GM08714 (cell line): Measurements from ENCODE around the gene SLC5A12.

Experiments
- H3K4me3 ChIP-seq: fragments of 200-500 bp; sonication (Bioruptor generic); 2 replicates; pipeline ENCODE4 v1.5.1; 2014; ENCODE audit warnings: mild to moderate bottlenecking, low read length, inconsistent platforms
- ZNF274 ChIP-seq: IDR thresholded peaks from 2 replicates; pipeline ENCODE4 v1.6.1; 2012; ENCODE audit warnings: mild to moderate bottlenecking, low read depth, low read length

Gene SLC5A12

GRCh38 chr11:26741036-26741435, 19.2 kb upstream of the SLC5A12 start:
- TF ChIP-seq ZNF274: no peak
- H3K4me3 ChIP-seq: no peak overlapping the region

DNA sequence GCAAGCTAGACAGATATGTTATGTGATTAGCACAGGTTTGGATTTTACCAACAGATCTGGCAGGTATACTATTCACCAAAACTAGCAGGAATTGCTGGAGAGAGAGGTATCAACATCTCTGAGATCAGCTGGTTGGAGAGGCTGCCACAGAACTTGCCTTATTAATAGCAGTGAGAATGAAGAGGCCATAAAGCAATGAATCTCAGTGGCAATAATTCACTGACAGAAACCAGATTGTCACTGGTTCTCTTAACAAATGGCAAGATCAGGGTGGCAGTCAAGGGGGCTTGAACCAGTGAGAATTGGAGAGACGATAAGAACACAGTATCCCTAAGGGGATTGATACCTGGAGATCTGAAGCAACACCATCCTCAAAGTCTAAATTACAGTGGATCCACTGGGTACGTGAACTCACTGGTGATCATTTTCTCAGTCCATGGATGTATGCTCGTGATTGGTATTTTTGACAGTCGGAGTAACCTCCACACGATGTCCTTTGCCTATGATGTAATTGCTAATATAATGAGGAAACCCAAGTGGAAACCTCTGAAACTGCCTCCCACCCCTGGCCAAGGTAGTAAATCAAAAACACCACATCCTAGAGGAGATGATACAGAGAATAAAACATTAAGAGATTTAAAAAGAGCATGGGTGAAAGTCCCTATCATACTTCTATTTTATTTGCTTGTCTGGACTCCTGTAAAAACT, 17.7 kb upstream of the SLC5A12 start:
- no peak overlapping the region for H3K4me3 ChIP-seq

GRCh38 chr11:26734691-26735090, 12.8 kb upstream of the SLC5A12 start:
- no peak overlapping the region for H3K4me3 ChIP-seq
- no peak for TF ChIP-seq ZNF274

More for the DNA sequence above, 17.7 kb upstream of the SLC5A12 start:
- no peak for TF ChIP-seq ZNF274

DNA sequence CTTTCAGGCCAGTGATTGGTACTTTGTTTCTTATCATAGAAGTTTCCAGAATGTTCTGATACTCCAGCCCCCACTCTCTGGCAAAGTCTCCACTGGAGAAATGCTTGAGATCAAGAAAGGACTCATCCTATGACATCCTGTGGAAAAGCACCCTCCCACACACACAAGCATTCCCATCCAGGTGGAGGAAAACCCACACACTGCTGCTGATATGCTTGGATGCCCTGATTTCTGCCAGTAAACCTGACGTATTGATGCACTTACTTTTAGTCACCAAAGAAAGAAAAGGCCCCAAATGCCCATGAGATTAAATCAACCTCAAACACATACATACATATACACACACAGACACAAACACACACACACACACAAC, 9.2 kb upstream of the SLC5A12 start:
- no peak overlapping the region for H3K4me3 ChIP-seq
- no peak for TF ChIP-seq ZNF274

GRCh38 chr11:26730414-26731083, 8.7 kb upstream of the SLC5A12 start:
- no peak overlapping the region for H3K4me3 ChIP-seq
- TF ChIP-seq ZNF274: no peak

DNA sequence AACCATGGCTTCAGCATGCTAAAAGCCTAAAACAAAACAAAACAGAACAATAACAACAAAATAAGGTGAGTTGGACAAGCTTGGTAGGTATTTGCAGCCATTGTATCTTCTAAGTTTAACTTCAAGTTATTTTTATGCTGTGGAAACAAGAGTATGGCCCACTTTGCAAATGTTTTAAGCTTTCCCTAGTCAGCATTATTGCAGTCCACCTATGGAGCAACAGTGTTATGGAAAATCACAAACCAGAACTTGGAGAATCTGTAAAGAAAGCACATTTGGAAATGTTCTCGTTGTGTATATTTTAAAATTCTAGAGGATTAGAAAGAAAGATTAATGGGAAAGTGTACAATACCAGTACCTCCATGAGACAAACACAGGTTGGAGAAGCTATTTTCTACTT, 7.4 kb upstream of the SLC5A12 start:
- no peak overlapping the region for H3K4me3 ChIP-seq
- TF ChIP-seq ZNF274: no peak

GRCh38 chr11:26726960-26727359, 5.1 kb upstream of the SLC5A12 start:
- TF ChIP-seq ZNF274: no peak
- H3K4me3 ChIP-seq: no peak overlapping the region

GRCh38 chr11:26719998-26720397, 1.9 kb downstream of the SLC5A12 start:
- no peak for TF ChIP-seq ZNF274
- H3K4me3 ChIP-seq: no peak overlapping the region

DNA sequence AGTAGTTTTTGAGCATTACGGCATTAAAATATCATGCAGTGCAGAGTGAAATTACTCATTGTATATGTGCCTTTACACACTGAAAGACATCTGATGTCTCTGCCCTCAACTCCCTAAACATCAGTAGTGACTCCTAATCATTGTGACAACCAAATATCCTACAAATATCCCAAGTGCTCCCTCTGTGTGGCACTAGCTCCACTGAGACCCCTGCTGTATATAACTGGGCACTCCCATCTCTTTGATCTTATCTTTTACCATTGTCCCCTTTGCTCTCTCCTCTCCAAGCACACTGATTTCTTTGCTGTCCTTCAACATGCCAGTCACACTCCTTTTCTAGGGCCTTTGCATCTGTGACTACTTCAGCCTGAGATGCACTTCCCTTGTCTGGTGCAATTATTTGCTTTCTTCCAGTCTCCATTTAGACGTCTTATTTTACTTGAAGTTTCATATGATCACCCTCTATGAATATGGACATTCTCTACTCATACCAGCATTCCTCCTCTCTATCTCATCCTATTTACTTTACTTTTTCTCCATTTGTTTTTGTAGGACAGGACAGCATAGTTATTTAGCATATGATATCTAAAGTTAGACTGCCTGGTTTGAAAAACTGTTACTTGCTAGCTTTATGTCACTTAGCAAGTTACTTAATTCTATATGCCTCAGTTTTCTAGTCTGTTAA, 2.4 kb downstream of the SLC5A12 start:
- TF ChIP-seq ZNF274: no peak
- H3K4me3 ChIP-seq: no peak overlapping the region

GRCh38 chr11:26717771-26718170, 4.1 kb downstream of the SLC5A12 start:
- TF ChIP-seq ZNF274: no peak
- no peak overlapping the region for H3K4me3 ChIP-seq

- no peak for TF ChIP-seq ZNF274
- H3K4me3 ChIP-seq: no peak overlapping the region
Observed at GRCh38 chr11:26715133-26715532, 6.7 kb downstream of the SLC5A12 start.

- no peak overlapping the region for H3K4me3 ChIP-seq
- TF ChIP-seq ZNF274: no peak
Observed at GRCh38 chr11:26712497-26712896, 9.4 kb downstream of the SLC5A12 start.

DNA sequence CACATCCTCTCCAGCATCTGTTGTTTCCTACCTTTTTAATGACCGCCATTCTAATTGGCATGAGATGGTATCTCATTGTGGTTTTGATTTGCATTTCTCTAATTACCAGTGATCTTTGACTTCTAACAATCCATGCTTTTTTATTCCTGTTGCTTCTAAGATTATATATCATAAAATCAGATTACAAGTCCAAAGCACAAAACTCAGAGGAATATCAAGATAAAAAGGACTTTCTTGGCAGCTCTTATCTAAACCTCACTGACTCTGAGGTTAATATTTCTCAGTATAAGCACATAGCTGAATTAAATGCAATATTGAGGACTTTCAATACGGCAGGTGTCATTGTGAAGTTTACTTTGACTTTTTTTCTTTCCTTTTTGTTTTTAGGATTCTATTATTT, 11.4 kb downstream of the SLC5A12 start:
- no peak for TF ChIP-seq ZNF274
- H3K4me3 ChIP-seq: no peak overlapping the region

DNA sequence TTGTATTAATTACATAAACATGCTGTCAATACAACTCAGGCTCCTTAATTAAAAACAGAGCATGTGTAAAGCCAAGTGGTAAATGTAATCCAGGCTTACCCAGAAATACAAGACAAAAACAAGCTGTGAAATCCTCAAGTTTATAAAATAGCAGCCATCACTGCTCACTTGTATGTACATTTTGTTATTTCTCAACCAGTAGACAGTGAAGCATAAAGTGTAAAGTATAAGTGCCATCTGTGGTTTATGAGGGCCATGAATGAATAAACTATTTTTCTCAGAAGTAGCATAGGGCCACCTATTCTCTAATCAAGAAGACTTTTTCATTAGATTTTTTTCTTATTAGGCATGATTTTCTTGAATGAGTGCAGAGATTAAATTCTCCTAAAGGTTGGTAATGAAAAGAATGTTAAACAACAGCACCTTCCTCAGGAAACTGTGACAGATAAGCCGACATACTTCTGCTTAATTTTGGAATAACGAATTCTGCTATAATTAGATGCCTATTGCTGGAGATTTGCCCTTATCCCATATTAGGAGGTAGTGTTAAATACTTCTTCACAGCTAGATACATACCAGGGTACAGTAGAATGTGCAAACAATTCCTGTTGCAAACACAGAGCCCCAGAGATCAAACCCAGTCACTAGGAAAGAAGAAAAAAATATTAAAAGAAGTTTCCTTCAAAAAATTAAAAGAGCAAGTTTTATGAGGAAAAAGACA, 13.0 kb downstream of the SLC5A12 start:
- no peak overlapping the region for H3K4me3 ChIP-seq
- no peak for TF ChIP-seq ZNF274
